Liver (tissue), 2 donors: ENCODE data around the gene SPRR2E.

Source experiments
- CTCF ChIP-seq: fragments of 150-350 bp; IDR thresholded peaks from 2 replicates; pipeline ENCODE4 v1.5.1; 2017; ENCODE audit warnings: improper control_type of control experiment, low read depth, low read length; ENCODE audit not compliant: missing input control
- FOXA2 ChIP-seq: IDR thresholded peaks from 2 replicates; pipeline ENCODE4 v1.6.1; 2016; ENCODE audit warnings: antibody characterized with exemption
- donor health status: healthy.

GRCh38 chr1:153127296-153127695 is 33.0 kb upstream of the SPRR2E start:
- TF ChIP-seq CTCF (no peak), FOXA2 (no peak)
